ENCODE data around the gene DMAC2.
A peak's percentile ranks its signal among the peaks of the same experiment; 100 is the strongest.
"Not testable (repeated sequence)": the region's sequence is repeated elsewhere in the genome, so short reads cannot be mapped to it uniquely, and the experiment has no call there.

The DMAC2 gene

GRCh38 chr19:41439441-41440222 lies at the start of gene DMAC2:
TSS of gene DMAC2 (minus strand) at chr19:41439912. CDS start at chr19:41439899, 13 bp downstream.
- peak; percentile 97 for DNase-seq

GRCh38 chr19:41486953-41487352 lies 47.2 kb upstream of the DMAC2 start:
- not testable (repeated sequence) for DNase-seq

- no peak for DNase-seq
These were observed 45.1 kb upstream of the DMAC2 start for GRCh38 chr19:41484822-41485221.

DNA sequence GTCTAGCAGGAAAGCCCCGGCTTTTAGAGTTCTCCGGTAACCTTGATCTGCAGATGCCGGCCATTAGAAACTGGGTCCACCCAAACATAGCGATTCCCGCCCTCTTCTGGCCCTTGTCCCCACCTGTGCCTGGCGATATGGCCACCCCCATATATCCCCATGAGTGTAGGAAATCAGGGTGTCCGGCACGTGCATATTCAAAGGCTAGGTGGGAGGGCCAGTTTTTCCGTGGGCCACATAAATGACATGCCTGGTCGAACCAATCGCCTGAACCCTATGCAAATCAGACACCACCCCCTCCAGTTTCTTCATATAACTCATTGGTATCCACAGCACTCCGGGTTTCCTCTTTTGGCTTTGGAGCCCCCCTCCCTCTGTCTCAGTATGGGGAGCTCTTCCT lies 40.6 kb upstream of the DMAC2 start:
- no peak for DNase-seq

DNA sequence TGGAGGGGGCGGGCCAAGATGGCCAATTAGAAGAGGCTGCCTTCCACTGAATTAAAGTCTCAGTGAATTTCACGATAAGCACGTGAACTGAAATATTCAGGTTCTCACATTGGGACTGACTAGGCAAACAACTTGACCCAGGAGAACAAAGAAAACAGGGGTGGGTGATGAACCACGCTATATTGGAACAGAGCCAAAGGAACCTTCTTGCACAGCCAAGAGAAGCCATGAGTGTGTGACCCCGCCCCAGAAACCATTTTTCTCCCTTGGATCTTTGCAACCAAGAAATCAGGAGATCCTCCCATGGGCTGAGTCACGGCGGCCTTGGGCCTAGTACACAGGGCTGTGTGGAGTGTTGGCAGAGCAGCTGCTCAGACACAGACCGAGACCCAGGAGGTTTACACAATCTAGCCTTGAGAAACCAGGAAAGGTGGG lies 40.1 kb upstream of the DMAC2 start:
- no peak for DNase-seq

- no peak for DNase-seq
These were observed 39.4 kb upstream of the DMAC2 start for GRCh38 chr19:41478875-41479756.

DNA sequence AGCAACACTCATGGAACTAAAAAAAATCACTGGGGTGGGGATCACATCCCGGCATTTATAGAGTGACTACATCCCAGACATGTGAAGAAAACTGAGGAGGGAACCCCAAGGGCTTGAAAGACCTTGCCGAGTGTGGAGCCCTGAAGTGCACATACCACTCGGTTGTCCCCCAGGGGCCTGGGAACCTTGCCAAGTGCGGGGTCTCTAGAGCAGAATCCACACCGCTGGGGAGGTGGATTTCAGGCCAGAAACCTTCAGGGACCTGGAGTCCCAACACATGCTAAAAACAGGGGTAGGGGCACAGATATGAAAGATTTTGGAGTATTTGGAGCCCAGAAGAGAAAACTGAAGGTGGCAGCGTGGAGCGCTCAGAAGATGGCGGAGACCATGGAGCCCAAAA lies 38.5 kb upstream of the DMAC2 start:
- DNase-seq, result no peak

DNA sequence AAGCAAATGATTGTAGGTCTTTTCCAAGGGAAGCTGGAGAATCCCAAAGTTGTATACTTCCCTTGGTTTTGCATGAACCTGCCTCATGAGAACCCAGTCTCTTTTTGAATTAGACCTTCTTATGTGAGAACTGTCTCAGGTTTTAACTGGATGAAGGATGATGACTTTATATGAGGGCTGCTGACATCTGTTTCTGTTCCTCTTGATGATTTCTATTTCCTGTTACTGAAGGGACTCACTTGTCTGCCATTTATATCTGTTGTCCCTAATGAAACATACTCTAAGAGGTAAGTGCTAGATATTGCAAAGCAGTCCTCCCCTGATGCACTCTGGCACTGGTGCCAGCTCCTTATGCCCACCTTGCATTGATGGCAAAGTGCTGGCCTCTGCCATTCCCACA lies 36.9 kb upstream of the DMAC2 start:
- no peak for DNase-seq

DNA sequence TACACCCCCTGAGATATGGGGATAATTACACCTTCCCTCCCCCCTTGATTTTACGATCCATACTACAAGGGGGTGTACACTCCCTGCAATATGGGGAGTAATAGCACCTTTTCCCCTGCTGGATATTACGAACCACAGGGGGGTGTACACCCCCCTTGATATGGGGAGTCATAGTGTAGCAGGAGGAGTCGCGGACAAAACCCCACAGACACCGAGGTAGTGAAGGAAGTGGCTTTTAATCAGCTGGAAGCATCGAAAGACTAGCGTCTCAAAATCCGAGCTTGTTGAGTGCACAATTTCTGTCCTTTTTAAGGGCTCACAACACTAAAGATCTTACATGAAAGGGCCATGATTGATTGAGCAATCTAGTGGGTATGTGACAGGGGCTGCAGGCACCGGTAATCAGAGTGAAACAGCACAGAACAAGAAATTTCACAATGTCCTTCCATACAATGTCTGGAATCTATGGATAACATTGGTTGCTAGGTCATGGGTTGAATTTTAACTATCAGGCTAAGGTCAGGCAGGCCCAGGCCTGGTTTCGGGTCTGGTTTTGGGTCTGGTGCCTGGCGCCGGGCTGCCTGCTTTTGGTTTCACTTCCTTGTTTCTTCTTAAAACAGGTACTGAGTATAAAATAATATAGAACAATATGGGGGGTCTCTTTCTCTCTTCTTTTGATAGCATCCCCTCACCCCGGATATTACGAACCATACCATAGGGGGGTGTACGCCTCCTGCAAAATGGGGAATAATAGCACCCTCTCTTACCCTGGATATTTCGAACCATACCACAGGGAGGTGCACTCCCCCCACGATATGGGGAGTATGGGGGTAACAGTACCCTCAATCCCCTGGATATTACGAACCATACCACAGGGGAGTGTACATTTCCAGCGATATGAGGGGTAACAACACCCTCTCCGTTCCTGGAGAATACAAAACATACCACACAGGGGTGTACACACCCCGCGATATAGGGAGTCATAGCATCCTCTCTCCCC lies 23.8 kb upstream of the DMAC2 start:
- not testable (repeated sequence) for DNase-seq

DNA sequence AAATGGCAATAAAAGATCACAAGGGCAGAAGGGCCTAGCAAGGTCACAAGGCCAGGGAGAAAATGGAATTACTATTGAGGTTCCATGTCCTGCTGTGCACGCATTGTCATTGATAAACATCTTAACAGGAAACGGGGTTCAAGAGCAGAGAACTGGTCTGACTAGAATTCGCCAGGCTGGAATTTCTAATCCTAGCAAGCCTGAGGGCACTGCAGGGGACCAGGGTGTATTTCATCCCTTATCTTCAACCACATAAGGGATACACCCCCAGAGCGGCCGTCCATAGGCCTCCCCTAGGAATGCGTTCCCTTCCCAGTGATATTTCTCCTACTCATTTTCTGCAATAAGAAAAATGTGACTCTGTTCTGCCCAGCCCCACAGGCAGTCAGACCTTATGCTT lies 22.8 kb upstream of the DMAC2 start:
- DNase-seq, result no peak

- no peak for DNase-seq
These were observed 17.5 kb upstream of the DMAC2 start for GRCh38 chr19:41457241-41457640.

DNA sequence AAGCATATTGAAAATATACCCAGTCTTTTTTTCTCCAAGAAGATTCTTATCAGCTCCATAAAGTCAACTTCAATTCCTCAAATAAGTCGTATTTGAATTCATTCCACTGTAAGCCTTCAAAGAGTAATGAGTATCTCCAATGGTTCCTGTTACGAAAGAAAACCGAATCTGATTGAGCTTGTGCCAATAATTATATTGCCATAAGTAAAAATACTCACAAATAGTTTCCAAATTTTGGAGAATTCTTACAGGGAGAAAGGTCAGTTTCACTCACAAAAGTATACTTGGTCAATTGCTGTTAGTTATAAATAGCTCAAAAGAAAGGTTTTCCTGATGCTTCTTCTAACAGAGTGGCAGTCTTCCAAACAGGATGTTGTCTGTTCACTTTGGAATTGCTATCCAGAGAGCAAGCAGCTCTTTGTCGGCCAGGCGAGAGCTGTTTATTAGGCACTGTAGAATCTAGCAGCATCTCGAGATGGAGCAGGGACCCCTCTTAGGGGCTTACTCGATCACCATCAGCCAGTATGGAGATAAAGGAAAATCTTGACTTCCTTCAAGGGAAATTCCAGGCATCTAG lies 16.7 kb upstream of the DMAC2 start:
- DNase-seq, result no peak

GRCh38 chr19:41455936-41456335 lies 16.2 kb upstream of the DMAC2 start:
- no peak for DNase-seq

GRCh38 chr19:41452584-41453275 lies 13.0 kb upstream of the DMAC2 start:
- no peak for DNase-seq

DNA sequence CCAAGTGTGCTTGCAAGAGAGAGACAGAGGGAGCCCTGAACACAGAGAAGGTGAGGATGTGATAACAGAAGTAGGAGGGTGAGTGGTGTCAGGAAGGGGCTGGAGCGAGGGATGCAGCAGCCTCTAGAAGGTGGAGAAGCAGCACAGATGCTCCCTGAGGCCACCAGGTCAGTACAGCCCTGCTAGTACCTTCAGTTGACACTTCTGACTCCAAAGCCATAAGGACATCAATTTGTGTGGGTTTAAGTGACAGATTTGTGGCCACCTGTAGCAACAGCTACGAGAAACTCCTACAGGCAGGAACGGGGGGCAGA lies 10.1 kb upstream of the DMAC2 start:
- DNase-seq, result no peak

GRCh38 chr19:41449079-41449864 lies 9.6 kb upstream of the DMAC2 start:
- peak; percentile 76 for DNase-seq

- DNase-seq, result no peak
These were observed 8.1 kb upstream of the DMAC2 start for GRCh38 chr19:41447732-41448332.

GRCh38 chr19:41445575-41445974 lies 5.9 kb upstream of the DMAC2 start:
- DNase-seq, result no peak

- DNase-seq, result no peak
These were observed 4.2 kb upstream of the DMAC2 start for GRCh38 chr19:41443813-41444455.

All from activated naive CD4-positive, alpha-beta T cell treated with Interleukin-2 at 50 U/mL for 16 hours (primary cell).